Measurements from ENCODE around the gene TGFBR3.

The TGFBR3 gene

DNA sequence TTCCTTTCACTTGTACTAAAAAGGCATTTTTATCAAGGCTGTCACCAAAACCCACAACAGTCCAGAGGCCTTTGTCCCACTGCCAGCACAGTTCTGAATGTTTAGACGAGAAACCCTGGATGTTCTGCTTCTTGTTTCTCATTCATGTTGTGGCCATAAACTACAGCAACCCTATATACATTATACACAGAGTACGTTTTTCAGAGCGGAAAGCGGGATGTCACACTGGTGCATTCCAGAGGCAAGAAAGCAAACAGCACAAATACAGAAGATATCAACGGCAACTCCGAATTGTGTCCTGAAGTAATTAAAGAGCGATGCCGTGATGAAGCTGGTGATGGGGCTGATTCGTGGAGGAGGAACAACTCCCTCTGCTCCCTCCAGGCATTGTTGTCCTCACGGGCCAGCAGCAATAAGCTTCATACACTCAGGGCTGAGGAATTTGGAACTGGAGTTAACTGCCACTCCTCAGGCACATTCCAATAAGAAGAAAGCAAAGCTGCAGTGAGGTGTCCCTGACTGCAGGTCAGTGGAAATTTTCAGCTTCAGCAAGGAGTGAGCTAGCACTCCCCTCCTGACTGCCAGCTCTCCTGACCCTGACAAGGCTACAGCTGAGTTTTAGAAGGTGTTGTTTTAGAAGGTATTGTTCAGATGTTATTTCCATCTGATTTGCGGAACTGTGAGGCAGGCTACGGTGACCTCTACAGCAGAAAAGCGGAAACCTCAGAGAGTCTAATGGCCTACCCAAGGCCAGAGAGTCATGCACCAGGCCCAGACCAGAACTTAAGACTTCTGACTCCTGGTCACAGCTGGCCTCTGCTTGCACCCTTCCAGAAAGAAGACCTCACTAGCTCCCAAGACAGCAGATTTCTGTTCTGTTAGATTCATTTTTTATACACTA lies 149.0 kb downstream of the TGFBR3 start:
- peaks cover 21% of the 10 kb centered on the region for H3K4me1 ChIP-seq (ENCODE audit: insufficient read depth, low read length)
- no peak overlapping the region for H3K9ac ChIP-seq (ENCODE audit: low read depth, low read length)
- no peaks in the 10 kb centered on the region for H3K36me3 ChIP-seq (ENCODE audit: insufficient read depth, low read length)
- H3K9me3 ChIP-seq (ENCODE audit: control insufficient read depth, insufficient read depth, low read length): no peaks in the 10 kb centered on the region

GRCh38 chr1:91736146-91736714 lies 149.7 kb downstream of the TGFBR3 start:
- Histone ChIP-seq H3K9me3 (ENCODE audit: control insufficient read depth, insufficient read depth, low read length) (no peaks in the 10 kb centered on the region), H3K4me1 (ENCODE audit: insufficient read depth, low read length) (peaks cover 29% of the 10 kb centered on the region), H3K36me3 (ENCODE audit: insufficient read depth, low read length) (no peaks in the 10 kb centered on the region), H3K9ac (ENCODE audit: low read depth, low read length) (no peak overlapping the region)

DNA sequence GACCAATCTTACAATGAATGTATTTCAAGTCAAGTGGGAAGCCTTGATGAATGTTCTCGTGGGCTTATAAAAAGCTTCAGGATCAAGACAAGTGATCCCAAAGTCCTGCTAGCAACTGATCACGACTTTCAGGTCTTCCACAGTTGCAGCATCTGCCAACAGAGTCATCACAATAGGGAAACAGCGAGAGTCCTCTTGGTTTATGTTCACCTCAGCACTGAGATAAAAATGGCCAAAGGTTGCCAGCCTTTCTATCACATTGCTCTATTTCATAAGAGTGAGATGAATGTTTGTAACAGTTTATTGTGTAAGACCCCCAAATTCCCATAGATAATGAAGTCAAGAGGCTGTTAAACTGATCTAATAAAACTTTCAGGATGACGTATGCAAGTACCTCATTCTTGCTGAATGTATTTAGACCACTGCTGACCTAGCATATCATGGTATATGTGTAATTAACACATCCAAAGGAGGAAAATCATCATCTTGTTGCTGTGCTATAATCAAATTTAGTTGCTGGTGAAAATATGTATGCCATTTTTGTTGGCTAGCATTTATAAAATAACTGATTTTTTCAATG lies 150.6 kb downstream of the TGFBR3 start:
- H3K4me1 ChIP-seq (ENCODE audit: insufficient read depth, low read length): peaks cover 32% of the 10 kb centered on the region
- H3K9ac ChIP-seq (ENCODE audit: low read depth, low read length): no peak overlapping the region
- H3K9me3 ChIP-seq (ENCODE audit: control insufficient read depth, insufficient read depth, low read length): no peaks in the 10 kb centered on the region
- H3K36me3 ChIP-seq (ENCODE audit: insufficient read depth, low read length): no peaks in the 10 kb centered on the region

GRCh38 chr1:91734761-91735160 lies 151.2 kb downstream of the TGFBR3 start:
- peaks cover 32% of the 10 kb centered on the region for H3K4me1 ChIP-seq (ENCODE audit: insufficient read depth, low read length)

GRCh38 chr1:91733108-91733710 lies 152.7 kb downstream of the TGFBR3 start:
- H3K9ac ChIP-seq (ENCODE audit: low read depth, low read length): no peak overlapping the region
- no peaks in the 10 kb centered on the region for H3K9me3 ChIP-seq (ENCODE audit: control insufficient read depth, insufficient read depth, low read length)
- H3K36me3 ChIP-seq (ENCODE audit: insufficient read depth, low read length): no peaks in the 10 kb centered on the region
- peaks cover 32% of the 10 kb centered on the region for H3K4me1 ChIP-seq (ENCODE audit: insufficient read depth, low read length)

More at GRCh38 chr1:91734761-91735160, 151.2 kb downstream of the TGFBR3 start:
- Histone ChIP-seq H3K9ac (ENCODE audit: low read depth, low read length) (no peak overlapping the region), H3K9me3 (ENCODE audit: control insufficient read depth, insufficient read depth, low read length) (no peaks in the 10 kb centered on the region), H3K36me3 (ENCODE audit: insufficient read depth, low read length) (no peaks in the 10 kb centered on the region)

- Histone ChIP-seq H3K4me1 (ENCODE audit: insufficient read depth, low read length) (peaks cover 30% of the 10 kb centered on the region), H3K9ac (ENCODE audit: low read depth, low read length) (no peak overlapping the region), H3K9me3 (ENCODE audit: control insufficient read depth, insufficient read depth, low read length) (no peaks in the 10 kb centered on the region), H3K36me3 (ENCODE audit: insufficient read depth, low read length) (no peaks in the 10 kb centered on the region)
These were observed 153.5 kb downstream of the TGFBR3 start for GRCh38 chr1:91732291-91733107.

GRCh38 chr1:91731815-91732214 lies 154.1 kb downstream of the TGFBR3 start:
- H3K36me3 ChIP-seq (ENCODE audit: insufficient read depth, low read length): no peaks in the 10 kb centered on the region
- peaks cover 24% of the 10 kb centered on the region for H3K4me1 ChIP-seq (ENCODE audit: insufficient read depth, low read length)
- H3K9me3 ChIP-seq (ENCODE audit: control insufficient read depth, insufficient read depth, low read length): no peaks in the 10 kb centered on the region
- no peak overlapping the region for H3K9ac ChIP-seq (ENCODE audit: low read depth, low read length)

DNA sequence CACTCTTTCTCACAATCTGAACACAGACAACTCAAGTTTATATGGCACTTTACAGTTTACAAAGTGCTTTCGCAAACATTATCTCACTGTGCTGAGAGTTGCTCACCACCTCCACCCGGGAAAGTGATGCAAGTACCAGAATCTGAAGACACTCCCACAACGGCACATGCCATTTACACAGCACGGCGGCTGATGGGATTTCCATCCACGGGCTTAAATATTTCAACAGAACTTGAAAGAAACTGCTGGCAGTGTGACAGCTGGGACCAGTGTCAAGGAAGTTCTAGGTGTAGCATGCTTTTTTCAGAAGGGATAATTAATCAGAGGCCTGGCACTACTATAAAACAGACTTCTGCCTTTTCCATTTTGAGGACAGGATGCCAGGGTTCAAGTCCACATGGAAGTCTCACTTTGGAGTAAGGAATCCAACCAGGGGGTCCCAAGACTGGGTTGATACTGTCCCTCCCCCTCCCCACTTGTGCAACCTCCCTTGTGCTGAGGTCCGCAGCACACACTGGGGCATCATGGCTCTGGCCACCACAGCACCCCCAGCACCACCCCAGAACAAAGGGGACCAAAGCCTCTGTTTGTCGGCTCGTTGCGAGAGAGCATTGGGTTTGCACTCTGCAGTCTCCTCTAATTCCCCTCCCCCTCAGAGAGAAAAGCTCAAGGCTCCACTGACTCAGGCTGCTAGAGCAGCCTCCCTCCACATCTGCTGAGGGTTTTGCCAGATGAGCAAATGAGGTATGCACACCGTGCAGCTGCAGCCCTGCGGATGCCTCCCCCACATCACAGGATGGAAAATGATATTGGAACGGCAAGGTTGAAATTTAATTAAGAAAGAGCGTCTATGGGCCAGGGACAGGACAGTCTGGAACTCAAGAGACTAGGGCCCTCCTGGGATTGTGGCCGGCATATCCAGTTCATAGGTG lies 154.9 kb downstream of the TGFBR3 start:
- Histone ChIP-seq H3K9ac (ENCODE audit: low read depth, low read length) (no peak overlapping the region), H3K36me3 (ENCODE audit: insufficient read depth, low read length) (no peaks in the 10 kb centered on the region), H3K9me3 (ENCODE audit: control insufficient read depth, insufficient read depth, low read length) (no peaks in the 10 kb centered on the region), H3K4me1 (ENCODE audit: insufficient read depth, low read length) (peaks cover 18% of the 10 kb centered on the region; the same call in 1 of the 2 replicates)

DNA sequence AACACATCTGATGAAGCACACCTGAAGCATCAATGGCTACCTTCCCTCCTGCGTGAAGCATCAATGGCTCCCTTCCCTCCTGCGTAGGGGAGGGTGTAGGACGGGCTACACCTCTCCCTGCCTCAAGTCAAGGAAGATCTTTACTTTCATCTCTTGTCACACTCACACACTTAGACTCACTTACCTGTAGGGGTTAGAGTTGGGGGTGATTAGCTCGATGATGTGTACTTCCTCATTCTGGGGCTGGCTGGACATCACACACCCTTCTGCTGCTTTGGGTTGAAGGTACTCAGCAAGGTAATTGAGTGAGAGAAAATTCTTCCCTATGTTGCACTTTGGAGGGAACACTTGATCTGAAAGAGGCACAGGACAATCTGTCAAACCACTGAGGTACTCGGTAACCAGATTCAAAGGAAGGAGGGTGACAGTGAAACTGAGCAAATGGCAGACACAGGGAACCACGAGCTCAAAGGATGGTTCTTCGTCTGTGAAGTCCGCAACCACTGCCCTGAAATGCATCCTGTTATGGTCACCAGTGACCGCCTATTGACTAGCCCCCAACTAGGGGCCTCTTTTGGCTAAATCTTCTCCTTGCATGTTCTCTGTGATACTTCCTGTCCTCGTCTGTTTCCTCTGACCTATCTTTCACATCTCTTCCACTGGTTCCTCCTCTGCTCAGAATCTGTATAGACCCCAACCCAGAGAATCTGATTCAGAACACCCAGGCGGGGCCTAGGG lies 156.2 kb downstream of the TGFBR3 start:
- peaks cover 18% of the 10 kb centered on the region; the same call in 1 of the 2 replicates for H3K4me1 ChIP-seq (ENCODE audit: insufficient read depth, low read length)
- H3K9me3 ChIP-seq (ENCODE audit: control insufficient read depth, insufficient read depth, low read length): no peaks in the 10 kb centered on the region
- no peaks in the 10 kb centered on the region for H3K36me3 ChIP-seq (ENCODE audit: insufficient read depth, low read length)
- no peak overlapping the region for H3K9ac ChIP-seq (ENCODE audit: low read depth, low read length)

DNA sequence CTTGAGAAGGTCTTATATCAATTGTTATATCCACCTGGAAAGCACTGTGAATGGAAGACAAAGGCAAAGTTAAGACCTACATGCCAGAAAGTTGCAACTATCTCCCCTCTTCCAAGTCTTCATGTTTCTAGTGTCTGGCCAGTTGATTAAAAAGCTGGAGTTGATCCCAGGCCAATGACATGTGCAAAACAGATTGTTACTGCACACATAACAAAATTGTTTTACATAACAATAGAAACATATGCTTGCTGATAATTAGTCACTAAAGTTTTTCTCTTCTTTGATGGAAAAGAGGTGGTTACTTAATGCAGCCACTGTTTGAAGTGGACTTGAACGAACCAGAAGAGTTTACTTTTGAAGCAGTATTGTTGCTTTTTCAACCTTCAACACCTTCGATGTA lies 158.2 kb downstream of the TGFBR3 start:
- Histone ChIP-seq H3K36me3 (ENCODE audit: insufficient read depth, low read length) (no peaks in the 10 kb centered on the region), H3K4me1 (ENCODE audit: insufficient read depth, low read length) (peaks cover 18% of the 10 kb centered on the region; the same call in 1 of the 2 replicates), H3K9me3 (ENCODE audit: control insufficient read depth, insufficient read depth, low read length) (no peaks in the 10 kb centered on the region), H3K9ac (ENCODE audit: low read depth, low read length) (no peak overlapping the region)

DNA sequence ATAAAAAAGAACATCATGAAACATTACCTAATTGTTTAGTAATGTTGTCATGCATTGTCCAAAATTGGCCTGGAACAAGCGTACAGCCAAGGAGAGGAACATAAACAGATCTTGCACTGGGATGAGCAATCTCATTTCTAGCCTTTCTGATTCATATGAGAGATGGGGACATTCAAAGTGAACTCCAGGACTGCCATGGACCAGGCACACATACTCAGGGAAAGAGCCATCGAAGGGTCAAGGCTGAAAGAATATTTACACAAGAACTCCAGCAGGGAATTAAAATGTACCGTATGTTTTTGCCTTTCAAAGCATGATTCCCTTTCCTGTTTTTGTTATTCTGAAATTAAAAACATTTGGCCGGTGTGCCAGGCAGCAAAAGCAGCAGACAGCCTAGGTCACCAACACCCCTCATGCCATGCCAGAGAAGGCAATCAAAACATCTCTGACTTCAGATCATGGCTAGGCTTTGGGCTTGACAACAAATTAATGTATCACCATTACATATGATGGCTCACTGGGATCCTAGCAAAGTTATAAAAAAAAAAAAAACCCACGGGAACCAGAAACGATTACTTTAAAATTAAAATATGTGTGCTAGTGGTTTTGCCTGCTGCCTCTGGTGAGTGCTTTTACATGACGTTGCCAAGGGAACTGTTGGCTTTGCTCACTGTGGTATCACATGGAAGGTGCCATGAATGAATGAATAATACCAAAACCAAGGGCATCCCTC lies 159.8 kb downstream of the TGFBR3 start:
- Histone ChIP-seq H3K36me3 (ENCODE audit: insufficient read depth, low read length) (no peaks in the 10 kb centered on the region), H3K9ac (ENCODE audit: low read depth, low read length) (no peak overlapping the region), H3K4me1 (ENCODE audit: insufficient read depth, low read length) (peaks cover 2% of the 10 kb centered on the region; the same call in 1 of the 2 replicates), H3K9me3 (ENCODE audit: control insufficient read depth, insufficient read depth, low read length) (no peaks in the 10 kb centered on the region)

DNA sequence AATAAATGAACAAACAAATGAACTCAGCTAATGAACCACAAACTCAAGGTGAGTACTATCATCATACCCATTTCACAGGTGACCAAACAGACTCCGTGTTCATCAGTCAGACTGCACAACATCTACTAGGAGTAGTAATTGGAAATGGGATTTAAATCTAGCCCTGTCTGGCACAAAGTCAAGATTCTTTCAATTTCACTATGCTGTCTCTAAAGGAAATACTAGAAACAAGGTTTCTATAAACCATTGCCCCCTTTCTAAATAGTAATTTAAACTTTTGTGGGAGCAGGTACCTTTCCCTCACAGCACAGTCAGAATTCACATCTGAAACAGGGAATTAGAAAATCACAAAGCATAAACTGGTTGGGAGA lies 160.3 kb downstream of the TGFBR3 start:
- H3K9ac ChIP-seq (ENCODE audit: low read depth, low read length): no peak overlapping the region
- no peaks in the 10 kb centered on the region for H3K4me1 ChIP-seq (ENCODE audit: insufficient read depth, low read length)
- no peaks in the 10 kb centered on the region for H3K9me3 ChIP-seq (ENCODE audit: control insufficient read depth, insufficient read depth, low read length)
- no peaks in the 10 kb centered on the region for H3K36me3 ChIP-seq (ENCODE audit: insufficient read depth, low read length)

Measured in ES-I3 (cell line).